GM12865 (cell line): ENCODE data around the gene PICK1.

Experiments used
- DNase-seq: peaks from one replicate; pipeline ENCODE4 v3.0.0; 2010; ENCODE audit warnings: low read depth
- H3K4me3 ChIP-seq: 2 replicates; pipeline ENCODE4 v1.5.1; 2011; ENCODE audit warnings: mild to moderate bottlenecking, low read depth, low read length, control low read depth
- CTCF ChIP-seq: IDR thresholded peaks from 2 replicates; pipeline ENCODE4 v1.5.1; 2011; ENCODE audit warnings: low read length, control low read depth, low read depth, inconsistent platforms; ENCODE audit not compliant: insufficient read depth; ENCODE audit errors: missing control alignments

The PICK1 gene

DNA sequence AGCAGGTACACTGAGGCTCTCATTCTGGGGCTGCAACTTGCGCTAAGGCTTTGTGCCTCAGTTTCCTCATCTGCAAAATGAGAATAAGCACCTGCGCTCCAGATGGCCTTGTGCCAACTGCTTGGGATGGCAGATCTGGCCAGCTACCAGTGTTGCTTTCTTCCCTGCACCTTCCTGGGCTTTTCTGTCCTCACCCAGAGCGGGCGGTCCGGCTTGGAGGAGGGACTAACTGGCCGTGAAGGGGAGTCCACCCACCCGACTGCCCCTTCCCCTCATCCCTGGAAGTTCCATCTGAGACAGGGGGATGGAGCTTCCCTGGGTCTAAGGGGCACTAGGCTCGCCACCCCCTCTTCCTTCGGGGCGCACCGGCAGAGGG, 23.3 kb downstream of the PICK1 start:
- DNase-seq = no peak
- TF ChIP-seq CTCF = no peak
- H3K4me3 ChIP-seq = no peak overlapping the region

DNA sequence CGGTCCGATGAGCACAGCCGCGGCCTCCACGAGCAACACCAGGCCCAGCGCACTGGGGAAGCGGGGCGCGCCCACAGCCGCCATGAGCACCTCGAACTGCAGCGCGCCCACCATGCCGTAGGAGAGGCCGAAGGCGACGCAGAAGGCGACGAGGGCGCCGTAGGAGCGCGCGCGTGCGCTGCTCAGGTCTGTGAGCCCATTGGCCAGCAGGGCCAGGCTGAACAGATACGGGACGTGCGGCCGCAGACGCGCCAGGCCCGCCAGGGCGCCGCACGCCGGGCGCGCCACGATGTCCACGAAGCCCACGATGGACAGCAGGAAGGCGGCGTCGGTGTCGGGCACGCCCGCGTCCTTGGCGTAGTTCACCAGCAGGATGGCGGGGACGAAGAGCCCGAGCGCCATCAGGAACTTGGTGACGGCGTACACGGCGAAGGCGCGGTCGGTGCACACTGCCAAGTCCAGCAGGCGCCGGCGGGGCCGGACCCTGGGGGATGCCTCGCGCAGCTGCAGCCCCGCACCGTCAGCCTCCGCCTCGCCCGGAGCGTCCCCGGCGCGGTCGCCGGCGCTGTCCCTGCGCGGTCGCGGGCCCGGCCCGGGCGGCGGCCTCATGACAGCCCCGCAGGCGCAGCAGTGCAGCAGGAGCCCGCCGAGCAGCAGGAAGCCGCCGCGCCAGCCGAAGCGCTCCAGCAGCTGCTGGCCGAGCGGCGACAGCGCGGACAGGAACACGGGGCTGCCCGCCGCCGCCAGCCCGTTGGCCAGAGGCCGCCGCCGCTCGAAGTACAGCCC, 23.8 kb downstream of the PICK1 start:
- DNase-seq = no peak
- TF ChIP-seq CTCF = no peak

GRCh38 chr22:38081636-38081940, 24.4 kb downstream of the PICK1 start:
- H3K4me3 ChIP-seq = no peak overlapping the region
- TF ChIP-seq CTCF = no peak
- no peak for DNase-seq

More for the DNA sequence above, 23.8 kb downstream of the PICK1 start:
- no peak overlapping the region for H3K4me3 ChIP-seq

GRCh38 chr22:38081941-38082828, 25.0 kb downstream of the PICK1 start:
- no peak for TF ChIP-seq CTCF
- DNase-seq = no peak
- no peak overlapping the region for H3K4me3 ChIP-seq

DNA sequence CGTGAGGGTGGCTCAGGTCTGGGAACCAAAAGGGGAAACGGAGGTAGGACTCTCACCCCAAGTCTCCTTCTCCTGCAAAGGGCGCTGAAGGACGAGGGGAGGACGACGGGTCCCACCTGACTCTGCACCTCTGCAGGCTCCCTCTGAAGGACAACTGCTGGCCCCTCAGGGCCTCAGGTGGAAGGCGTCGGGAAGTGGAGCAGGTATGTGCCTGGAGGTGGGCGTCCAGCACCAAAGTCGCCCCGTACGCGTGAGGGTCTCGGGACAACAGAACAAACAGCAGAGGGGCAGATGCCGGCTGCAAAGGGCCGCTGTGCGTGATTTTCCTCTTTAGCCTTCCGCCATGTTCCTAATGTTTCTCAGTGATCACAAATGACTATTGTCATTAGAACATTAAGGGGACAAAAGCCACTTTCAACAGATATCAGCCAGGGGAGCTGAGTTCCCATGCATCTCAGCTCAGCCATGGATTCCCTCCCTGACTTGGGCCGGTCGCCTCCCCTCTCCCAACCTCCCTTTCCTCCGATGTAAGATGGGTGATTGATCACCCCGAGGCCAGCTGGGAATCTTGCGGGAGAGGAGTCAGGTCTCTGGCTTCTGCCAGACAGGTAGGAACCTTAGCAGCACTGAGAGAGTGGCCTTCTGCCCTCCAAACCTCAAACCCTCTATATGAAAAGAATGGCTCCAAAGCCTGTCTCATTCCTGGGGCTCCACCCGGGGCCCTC, 25.9 kb downstream of the PICK1 start:
- no peak for TF ChIP-seq CTCF
- DNase-seq = no peak
- H3K4me3 ChIP-seq = no peak overlapping the region

DNA sequence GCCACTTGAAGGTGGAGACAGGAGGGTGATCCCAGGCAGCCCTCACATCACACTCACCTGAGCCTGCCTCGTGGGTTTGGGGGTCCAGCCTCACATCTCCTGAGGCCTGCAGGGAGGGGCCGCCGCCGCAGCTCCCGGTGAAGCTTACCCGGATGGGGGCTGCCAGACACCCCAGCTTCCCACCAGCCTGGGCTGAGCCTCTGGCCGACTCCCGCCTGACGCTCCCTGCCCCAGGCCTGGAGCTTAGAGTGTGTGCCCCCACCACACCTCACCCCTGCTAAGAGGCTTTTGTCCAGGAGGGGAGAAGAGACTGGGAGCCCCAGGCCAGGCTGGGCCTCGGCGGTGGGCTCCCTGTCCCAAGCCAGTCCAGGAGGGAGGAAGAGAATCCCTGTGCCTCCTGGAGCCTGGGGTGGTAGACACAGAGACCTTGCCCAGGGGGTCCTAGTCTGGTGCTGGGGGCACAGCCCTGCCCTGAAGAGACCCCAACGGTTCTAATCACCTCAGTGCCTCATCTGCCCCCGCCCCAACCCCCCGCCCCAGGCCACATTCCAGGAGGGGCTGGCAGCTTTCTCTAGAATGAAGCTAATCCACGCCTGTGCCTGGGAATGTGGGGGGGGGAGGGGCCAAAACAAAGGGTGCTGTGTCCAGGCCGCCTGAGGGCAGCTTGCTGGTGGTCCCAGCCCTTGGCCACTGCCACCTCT, 26.9 kb downstream of the PICK1 start, which contains the start of gene SLC16A8:
Gene SLC16A8 (minus strand): TSS at position 254 of the 701 bp plus-strand sequence. CDS start 1,311 bp downstream, outside the sequence.
- TF ChIP-seq CTCF = no peak

More for the DNA sequence above, 26.9 kb downstream of the PICK1 start, which contains the start of gene SLC16A8:
- DNase-seq = no peak
- H3K4me3 ChIP-seq = no peak within 1 kb of the TSS
